Measurements from ENCODE around the gene GRK2. TPM values are rescaled to one million over a fixed set of nuclear protein-coding genes. Genes with fewer than 3 reads are reported as not detected.

The GRK2 gene
- total RNA-seq, 1 experiment from 2014 or later, result 92.6 TPM

- no peak for TF ChIP-seq EZH2 (IDR thresholded peaks at IDR 0.05; ENCODE audit: borderline replicate concordance, low read depth, low read length, poor library complexity, severe bottlenecking)
- TF ChIP-seq CTCF (conservative IDR thresholded peaks at IDR 0.05; ENCODE audit: low read depth, low read length), result no peak
- peaks cover 8% of the 10 kb centered on the region for H3K9me3 ChIP-seq (ENCODE audit: low read depth, low read length, poor library complexity, severe bottlenecking)
- no TSS peak for BruUV-seq (replicated peaks)
- peaks cover 67% of the 10 kb centered on the region for H3K36me3 ChIP-seq (ENCODE audit: insufficient read depth, low read length, poor library complexity, severe bottlenecking)
- intact Hi-C loops (cut with micrococcal nuclease; ENCODE audit: unreplicated experiment), result no loop called here
- POLR2A ChIA-PET (ENCODE audit: low non-redundant PET), result no interaction called here
- DNase-seq (ENCODE audit: low spot score), result no peak
- CTCF ChIA-PET, result no interaction called here
- H3K27me3 ChIP-seq (replicated peaks; ENCODE audit: insufficient read depth, low read depth, low read length, poor library complexity), result no peaks in the 10 kb centered on the region
- peaks cover 31% of the 10 kb centered on the region for H3K4me1 ChIP-seq (ENCODE audit: insufficient read depth, low read length, poor library complexity, severe bottlenecking)
- peak overlapping the region; percentile 81 for H3K27ac ChIP-seq (ENCODE audit: low read depth, low read length, poor library complexity, severe bottlenecking)
- peak overlapping the region; percentile 75 for H3K4me3 ChIP-seq (ENCODE audit: low read depth, low read length, poor library complexity, severe bottlenecking)
Observed at GRCh38 chr11:67290801-67291200, 24.5 kb downstream of the GRK2 start.

GRCh38 chr11:67291481-67292381 lies 25.5 kb downstream of the GRK2 start:
- ChIA-PET POLR2A (ENCODE audit: low non-redundant PET) (no interaction called here), CTCF (no interaction called here)
- Histone ChIP-seq H3K4me1 (ENCODE audit: insufficient read depth, low read length, poor library complexity, severe bottlenecking) (peaks cover 31% of the 10 kb centered on the region), H3K4me3 (ENCODE audit: low read depth, low read length, poor library complexity, severe bottlenecking) (no peak overlapping the region), H3K36me3 (ENCODE audit: insufficient read depth, low read length, poor library complexity, severe bottlenecking) (peaks cover 68% of the 10 kb centered on the region), H3K27me3 (replicated peaks; ENCODE audit: insufficient read depth, low read depth, low read length, poor library complexity) (no peaks in the 10 kb centered on the region), H3K27ac (ENCODE audit: low read depth, low read length, poor library complexity, severe bottlenecking) (no peak overlapping the region), H3K9me3 (ENCODE audit: low read depth, low read length, poor library complexity, severe bottlenecking) (peaks cover 13% of the 10 kb centered on the region)
- intact Hi-C loops (cut with micrococcal nuclease; ENCODE audit: unreplicated experiment), result no loop called here
- BruUV-seq (replicated peaks), result no TSS peak
- TF ChIP-seq CTCF (conservative IDR thresholded peaks at IDR 0.05; ENCODE audit: low read depth, low read length), result no peak
- no peak for TF ChIP-seq EZH2 (IDR thresholded peaks at IDR 0.05; ENCODE audit: borderline replicate concordance, low read depth, low read length, poor library complexity, severe bottlenecking)
- DNase-seq (ENCODE audit: low spot score), result no peak

- peaks cover 13% of the 10 kb centered on the region for H3K9me3 ChIP-seq (ENCODE audit: low read depth, low read length, poor library complexity, severe bottlenecking)
- peaks cover 68% of the 10 kb centered on the region for H3K36me3 ChIP-seq (ENCODE audit: insufficient read depth, low read length, poor library complexity, severe bottlenecking)
- CTCF ChIA-PET, result no interaction called here
- intact Hi-C loops (cut with micrococcal nuclease; ENCODE audit: unreplicated experiment), result no loop called here
- TSS peak; percentile 16 for BruUV-seq (replicated peaks)
- TF ChIP-seq CTCF (conservative IDR thresholded peaks at IDR 0.05; ENCODE audit: low read depth, low read length) (no peak), EZH2 (IDR thresholded peaks at IDR 0.05; ENCODE audit: borderline replicate concordance, low read depth, low read length, poor library complexity, severe bottlenecking) (no peak)
- peaks cover 27% of the 10 kb centered on the region for H3K4me1 ChIP-seq (ENCODE audit: insufficient read depth, low read length, poor library complexity, severe bottlenecking)
- H3K27me3 ChIP-seq (replicated peaks; ENCODE audit: insufficient read depth, low read depth, low read length, poor library complexity), result no peaks in the 10 kb centered on the region
- no peak overlapping the region for H3K4me3 ChIP-seq (ENCODE audit: low read depth, low read length, poor library complexity, severe bottlenecking)
- no peak for DNase-seq (ENCODE audit: low spot score)
- H3K27ac ChIP-seq (ENCODE audit: low read depth, low read length, poor library complexity, severe bottlenecking), result no peak overlapping the region
- POLR2A ChIA-PET (ENCODE audit: low non-redundant PET), result interaction anchor here (0.6 kb wide), 1 partner anchor 60 kb away, joined by 3 read pairs; no protein-coding TSS in a partner anchor
Observed at GRCh38 chr11:67292671-67293070, 26.4 kb downstream of the GRK2 start.

Data from A673 (cell line).